Hair follicle dermal papilla cell (primary cell): ENCODE data around the gene RPRD1B. TPM values are rescaled to one million over a fixed set of nuclear protein-coding genes. Genes with fewer than 3 reads are reported as not detected.

ENCODE experiments used
- small RNA-seq: library from RNA; depleted of rRNA; stranded (forward); fragments of <200 nt; gene quantifications from one replicate; pipeline ENCODE3, GENCODE V24; 2012
- total RNA-seq: library from RNA; depleted of rRNA; stranded (reverse); fragments of >200 nt; gene quantifications from 2 replicates; pipeline ENCODE4 v1.2.3, GENCODE V29; 2012

Gene RPRD1B, protein sequence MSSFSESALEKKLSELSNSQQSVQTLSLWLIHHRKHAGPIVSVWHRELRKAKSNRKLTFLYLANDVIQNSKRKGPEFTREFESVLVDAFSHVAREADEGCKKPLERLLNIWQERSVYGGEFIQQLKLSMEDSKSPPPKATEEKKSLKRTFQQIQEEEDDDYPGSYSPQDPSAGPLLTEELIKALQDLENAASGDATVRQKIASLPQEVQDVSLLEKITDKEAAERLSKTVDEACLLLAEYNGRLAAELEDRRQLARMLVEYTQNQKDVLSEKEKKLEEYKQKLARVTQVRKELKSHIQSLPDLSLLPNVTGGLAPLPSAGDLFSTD
- 21.6 and 34.7 TPM in 2 replicates for total RNA-seq

DNA sequence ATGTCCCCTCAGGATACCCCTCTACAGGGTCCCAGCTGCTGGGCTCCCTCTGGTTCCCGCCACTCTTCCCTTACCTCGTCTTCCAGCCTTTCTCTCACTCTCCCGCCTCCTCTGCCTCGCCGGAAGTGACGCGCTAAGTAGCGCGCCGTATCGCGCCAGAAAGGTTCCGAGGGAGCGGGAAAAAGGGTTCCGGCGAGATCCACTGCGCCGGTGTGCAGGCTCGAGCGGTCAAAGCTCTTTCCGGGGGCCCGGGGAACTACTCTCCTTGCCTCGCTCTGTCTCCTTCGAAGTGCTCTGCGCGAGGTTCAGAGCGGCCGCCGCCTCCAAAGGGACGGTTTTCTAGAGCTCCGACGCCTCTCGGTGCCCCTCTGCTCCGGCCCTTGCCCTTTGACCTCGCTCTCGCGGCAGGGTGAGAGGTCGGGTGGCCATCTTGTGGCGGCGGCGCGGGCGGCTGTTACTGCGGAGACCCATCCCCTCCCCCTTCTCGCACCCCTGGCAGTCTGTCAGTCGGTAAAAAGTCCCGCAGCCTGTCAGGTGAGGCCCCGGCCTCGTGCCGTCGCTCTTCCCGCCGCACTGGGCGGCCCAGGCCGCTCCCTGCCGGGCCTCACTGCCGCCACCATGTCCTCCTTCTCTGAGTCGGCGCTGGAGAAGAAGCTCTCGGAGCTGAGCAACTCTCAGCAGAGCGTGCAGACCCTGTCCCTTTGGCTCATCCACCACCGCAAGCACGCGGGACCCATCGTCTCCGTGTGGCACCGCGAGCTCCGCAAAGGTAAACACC is at the start of gene RPRD1B, which contains the start of gene TTI1:
TSS of gene RPRD1B (plus strand) at position 417 of the 778 bp plus-strand sequence. CDS start at position 619, 202 bp downstream.
TSS of gene TTI1 (minus strand) at position 127 of the 778 bp plus-strand sequence. CDS start 19,640 bp downstream, outside the sequence.

Small RNAs within 50 kb of the gene (small RNA-seq; reads per million reads assigned to genes)
- gene RN7SL237P = not detected

Other genes starting within 250 kb of the RPRD1B start
- 2.6 and 5.6 TPM in 2 replicates for gene VSTM2L, start 130.6 kb upstream of the RPRD1B start, total RNA-seq
- 17.0 and 20.4 TPM in 2 replicates for gene TTI1, start 290 bp upstream of the RPRD1B start, total RNA-seq
- gene TGM2, start 131.5 kb downstream of the RPRD1B start, total RNA-seq = 24.3 and 26.8 TPM in 2 replicates
- 0.24 and 0.32 TPM in 2 replicates for gene KIAA1755, start 227.0 kb downstream of the RPRD1B start, total RNA-seq